WTC11 (cell line): ENCODE measurements around the gene GLG1.

Experiments
- ARID4B ChIP-seq: sonication (generic); formaldehyde crosslinking; IDR thresholded peaks from 2 replicates; pipeline ENCODE4 v1.8.0; 2023; ENCODE audit warnings: missing genetic modification reagents, mild to moderate bottlenecking, borderline replicate concordance
- ELF4 ChIP-seq: sonication (generic); formaldehyde crosslinking; IDR thresholded peaks from 2 replicates; pipeline ENCODE4 v1.8.1; 2022; ENCODE audit warnings: low read depth, mild to moderate bottlenecking, moderate library complexity, missing genetic modification reagents
- ESRRA ChIP-seq: sonication (generic); formaldehyde crosslinking; IDR thresholded peaks from 2 replicates; pipeline ENCODE4 v1.8.1; 2022; ENCODE audit warnings: mild to moderate bottlenecking, missing genetic modification reagents, borderline replicate concordance
- JUN ChIP-seq: sonication (generic); formaldehyde crosslinking; IDR thresholded peaks from 2 replicates; pipeline ENCODE4 v1.8.0; 2023; ENCODE audit warnings: mild to moderate bottlenecking, missing genetic modification reagents
- NFYB ChIP-seq: sonication (generic); formaldehyde crosslinking; conservative IDR thresholded peaks from 2 replicates; pipeline ENCODE4 v1.8.0; 2022; ENCODE audit warnings: low read depth, missing genetic modification reagents
- NR3C1 ChIP-seq: sonication (generic); formaldehyde crosslinking; conservative IDR thresholded peaks from 2 replicates; pipeline ENCODE4 v1.8.1; 2023; ENCODE audit warnings: low read depth, mild to moderate bottlenecking, missing genetic modification reagents
- OVOL2 ChIP-seq: fragments of 250-450 bp; sonication (Bioruptor Pico); IDR thresholded peaks from 2 replicates; pipeline ENCODE4 v1.9.0; 2021; ENCODE audit warnings: mild to moderate bottlenecking, borderline replicate concordance
- TF ChIP-seq, protein P1 (sequence below): sonication (generic); formaldehyde crosslinking; IDR thresholded peaks from 2 replicates; pipeline ENCODE4 v1.8.0; 2022; ENCODE audit warnings: mild to moderate bottlenecking, missing genetic modification reagents
- TF ChIP-seq, protein P2 (sequence below): fragments of 200-600 bp; IDR thresholded peaks from 2 replicates; pipeline ENCODE4 v1.8.0; 2022; ENCODE audit warnings: antibody characterized with exemption

DNA sequence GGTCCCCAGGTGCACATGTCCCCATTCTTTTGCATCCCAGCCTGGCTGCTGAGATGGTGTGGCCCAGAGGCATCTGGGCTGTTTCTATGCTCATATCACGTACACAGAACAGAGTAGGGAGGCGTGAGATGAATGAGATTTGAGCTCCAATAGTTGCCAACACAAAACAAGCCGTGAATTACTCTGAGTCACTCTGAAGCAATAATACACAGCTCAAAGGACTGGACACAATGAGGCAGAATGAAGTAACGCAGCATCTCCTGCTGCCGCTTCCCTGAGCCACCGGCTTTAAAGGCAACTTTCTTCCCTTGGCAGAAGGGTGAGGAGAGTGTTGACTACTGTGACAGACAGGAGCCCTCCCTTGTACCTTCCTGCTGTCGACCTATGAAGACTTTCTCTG, 151.7 kb downstream of the GLG1 start:
- TF ChIP-seq, protein P1, sequence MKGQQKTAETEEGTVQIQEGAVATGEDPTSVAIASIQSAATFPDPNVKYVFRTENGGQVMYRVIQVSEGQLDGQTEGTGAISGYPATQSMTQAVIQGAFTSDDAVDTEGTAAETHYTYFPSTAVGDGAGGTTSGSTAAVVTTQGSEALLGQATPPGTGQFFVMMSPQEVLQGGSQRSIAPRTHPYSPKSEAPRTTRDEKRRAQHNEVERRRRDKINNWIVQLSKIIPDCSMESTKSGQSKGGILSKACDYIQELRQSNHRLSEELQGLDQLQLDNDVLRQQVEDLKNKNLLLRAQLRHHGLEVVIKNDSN (CRISPR knock-in tag), result no peak
- TF ChIP-seq, protein P2, sequence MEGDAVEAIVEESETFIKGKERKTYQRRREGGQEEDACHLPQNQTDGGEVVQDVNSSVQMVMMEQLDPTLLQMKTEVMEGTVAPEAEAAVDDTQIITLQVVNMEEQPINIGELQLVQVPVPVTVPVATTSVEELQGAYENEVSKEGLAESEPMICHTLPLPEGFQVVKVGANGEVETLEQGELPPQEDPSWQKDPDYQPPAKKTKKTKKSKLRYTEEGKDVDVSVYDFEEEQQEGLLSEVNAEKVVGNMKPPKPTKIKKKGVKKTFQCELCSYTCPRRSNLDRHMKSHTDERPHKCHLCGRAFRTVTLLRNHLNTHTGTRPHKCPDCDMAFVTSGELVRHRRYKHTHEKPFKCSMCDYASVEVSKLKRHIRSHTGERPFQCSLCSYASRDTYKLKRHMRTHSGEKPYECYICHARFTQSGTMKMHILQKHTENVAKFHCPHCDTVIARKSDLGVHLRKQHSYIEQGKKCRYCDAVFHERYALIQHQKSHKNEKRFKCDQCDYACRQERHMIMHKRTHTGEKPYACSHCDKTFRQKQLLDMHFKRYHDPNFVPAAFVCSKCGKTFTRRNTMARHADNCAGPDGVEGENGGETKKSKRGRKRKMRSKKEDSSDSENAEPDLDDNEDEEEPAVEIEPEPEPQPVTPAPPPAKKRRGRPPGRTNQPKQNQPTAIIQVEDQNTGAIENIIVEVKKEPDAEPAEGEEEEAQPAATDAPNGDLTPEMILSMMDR, result no peak
- no peak for TF ChIP-seq NR3C1 (CRISPR knock-in tag)
- TF ChIP-seq ELF4, result no peak
- TF ChIP-seq ESRRA (CRISPR knock-in tag), result no peak
- no peak for TF ChIP-seq OVOL2
- no peak for TF ChIP-seq JUN (CRISPR knock-in tag)
- no peak for TF ChIP-seq ARID4B (CRISPR knock-in tag)
- TF ChIP-seq NFYB (CRISPR knock-in tag), result no peak
